Endothelial cell of hepatic sinusoid (primary cell): Measurements from ENCODE around the gene RLN1.
"Not testable (repeated sequence)": the region's sequence is repeated elsewhere in the genome, so short reads cannot be mapped to it uniquely, and the experiment has no call there.

ENCODE experiments used
- in situ Hi-C: cut with HindIII; loops from 2 replicates; pipeline ENCODE4 v1.10.0; 2017; ENCODE audit warnings: low sequenced_read_pairs

RLN1 gene, protein sequence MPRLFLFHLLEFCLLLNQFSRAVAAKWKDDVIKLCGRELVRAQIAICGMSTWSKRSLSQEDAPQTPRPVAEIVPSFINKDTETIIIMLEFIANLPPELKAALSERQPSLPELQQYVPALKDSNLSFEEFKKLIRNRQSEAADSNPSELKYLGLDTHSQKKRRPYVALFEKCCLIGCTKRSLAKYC

DNA sequence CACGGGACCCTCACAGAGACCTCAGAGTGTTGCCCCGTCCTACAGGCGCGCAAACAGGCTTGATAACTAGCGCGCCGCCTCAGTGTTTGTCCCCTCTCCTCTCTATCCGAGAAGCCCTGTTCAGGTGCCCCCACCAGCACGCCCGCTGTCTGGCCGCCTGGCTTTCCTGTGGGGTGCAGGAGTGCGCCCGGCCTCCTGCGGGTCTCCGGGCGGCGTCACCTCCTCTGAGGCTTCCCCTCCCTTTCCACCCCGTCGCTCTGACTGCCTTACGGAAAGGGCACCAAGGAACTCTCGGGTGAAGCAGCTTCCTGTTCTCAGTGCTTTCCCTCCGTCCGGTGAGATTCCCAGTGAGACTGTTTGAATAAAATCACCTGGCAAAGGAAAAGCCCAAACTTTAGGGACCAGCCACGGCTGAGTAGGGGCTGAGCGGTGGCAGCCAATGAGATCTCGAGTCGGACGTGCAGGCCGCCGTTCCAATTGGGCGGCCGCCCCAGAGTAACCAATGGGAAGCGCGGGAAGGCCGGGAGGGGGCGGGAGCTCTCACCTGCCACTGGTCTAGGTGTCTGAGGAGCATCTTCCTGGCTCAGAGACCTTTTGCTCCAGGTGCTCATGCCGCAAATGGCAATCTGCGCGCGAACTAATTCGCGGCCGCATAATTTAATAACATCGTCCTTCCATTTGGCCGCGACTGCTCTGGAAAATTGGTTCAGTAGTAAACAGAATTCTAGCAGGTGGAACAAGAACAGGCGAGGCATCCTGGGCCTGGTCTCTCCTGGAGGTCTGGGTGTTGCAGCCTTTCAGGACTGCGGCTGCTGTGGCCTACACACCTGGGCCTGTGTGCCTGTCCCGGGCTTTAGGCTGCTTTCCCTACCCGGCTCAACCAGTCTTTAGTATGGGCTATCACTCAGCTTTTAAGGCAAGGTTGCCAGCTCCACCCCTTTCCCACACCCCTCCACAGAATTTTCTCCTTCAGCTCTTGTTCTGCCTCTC, at the start of gene RLN1:
RLN1 (minus strand) TSS at position 885 of the 990 bp plus-strand sequence; CDS start at position 755, 130 bp downstream.
- in situ Hi-C loops: not testable (repeated sequence)

DNA sequence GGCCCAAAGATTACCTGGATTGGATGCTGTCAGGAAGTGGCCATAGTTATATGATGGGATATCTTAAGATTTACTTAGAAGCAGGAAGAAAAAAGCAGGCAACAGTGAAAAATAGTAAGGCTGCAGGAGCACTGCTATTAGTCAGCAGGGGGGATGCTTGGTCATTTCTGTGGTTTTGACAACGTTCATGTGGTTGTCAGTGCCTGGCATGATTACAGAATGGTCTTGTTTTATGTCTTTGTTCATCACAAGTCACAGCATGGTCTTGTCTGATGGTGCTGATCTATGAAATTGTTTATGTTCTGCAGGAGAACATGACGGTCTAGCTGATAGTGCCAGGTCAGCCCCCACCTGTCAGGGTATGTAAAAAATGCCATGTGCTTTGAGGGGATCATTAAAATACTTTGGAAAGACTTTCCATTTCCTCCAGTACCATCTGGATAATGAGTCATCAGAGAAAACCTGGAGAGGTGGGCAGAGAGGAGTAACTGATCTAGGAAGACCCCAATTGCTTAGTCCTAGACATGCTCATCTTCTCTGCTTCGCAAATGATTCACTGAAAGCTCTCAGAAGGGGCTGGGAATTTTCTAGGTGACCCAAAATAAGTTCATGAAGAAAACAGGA, 49.5 kb upstream of the RLN1 start:
- in situ Hi-C loops: no loop called here

DNA sequence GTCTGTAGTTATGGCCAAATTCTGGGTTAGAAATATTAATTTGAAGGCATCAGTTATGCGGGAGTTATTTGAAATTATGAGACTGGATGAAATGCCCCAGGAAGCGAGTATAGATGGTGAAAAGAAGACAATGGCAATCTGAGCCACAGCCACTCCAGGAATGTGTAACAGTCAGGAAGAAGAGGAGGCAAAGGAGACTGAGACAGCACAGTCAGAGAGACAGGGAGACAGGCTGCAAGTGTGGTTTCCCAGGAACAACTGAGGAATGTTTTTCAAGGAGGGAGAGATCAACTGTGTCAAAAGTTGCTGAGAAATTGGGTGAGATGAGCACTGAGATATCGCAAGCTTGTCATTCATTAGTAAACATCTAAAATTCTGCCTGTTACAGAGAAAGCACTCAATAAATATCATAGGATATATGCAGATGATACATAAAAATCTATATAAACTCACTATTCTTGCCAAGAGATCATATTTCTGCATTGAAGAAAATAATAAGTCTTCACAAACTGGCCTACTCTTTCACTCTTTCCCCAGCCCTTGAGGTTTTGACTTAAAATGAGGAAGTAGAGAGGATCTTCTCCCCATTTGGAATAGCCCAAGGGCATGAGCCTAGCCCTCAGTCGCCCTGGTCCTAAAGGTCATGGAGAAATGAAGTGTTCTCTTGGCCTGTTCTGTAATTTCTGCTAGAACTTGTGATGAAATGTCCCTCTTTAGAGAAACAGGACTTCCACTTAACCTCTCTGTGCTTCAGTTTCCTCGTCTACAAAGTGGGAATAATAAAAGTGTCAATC, 48.5 kb upstream of the RLN1 start:
- in situ Hi-C loops: no loop called here

- in situ Hi-C loops: no loop called here
These were observed 44.8 kb upstream of the RLN1 start for GRCh38 chr9:5384436-5384835.

- in situ Hi-C loops: no loop called here
These were observed 42.8 kb upstream of the RLN1 start for GRCh38 chr9:5382479-5382878.

- in situ Hi-C loops: loop anchor here (5.0 kb wide), 2 partner anchors 44 to 66 kb away; no protein-coding TSS in a partner anchor
These were observed 36.3 kb upstream of the RLN1 start for GRCh38 chr9:5375790-5376477.

- in situ Hi-C loops: loop anchor here (5.0 kb wide), 2 partner anchors 43 to 67 kb away; no protein-coding TSS in a partner anchor
These were observed 35.4 kb upstream of the RLN1 start for GRCh38 chr9:5375091-5375490.

DNA sequence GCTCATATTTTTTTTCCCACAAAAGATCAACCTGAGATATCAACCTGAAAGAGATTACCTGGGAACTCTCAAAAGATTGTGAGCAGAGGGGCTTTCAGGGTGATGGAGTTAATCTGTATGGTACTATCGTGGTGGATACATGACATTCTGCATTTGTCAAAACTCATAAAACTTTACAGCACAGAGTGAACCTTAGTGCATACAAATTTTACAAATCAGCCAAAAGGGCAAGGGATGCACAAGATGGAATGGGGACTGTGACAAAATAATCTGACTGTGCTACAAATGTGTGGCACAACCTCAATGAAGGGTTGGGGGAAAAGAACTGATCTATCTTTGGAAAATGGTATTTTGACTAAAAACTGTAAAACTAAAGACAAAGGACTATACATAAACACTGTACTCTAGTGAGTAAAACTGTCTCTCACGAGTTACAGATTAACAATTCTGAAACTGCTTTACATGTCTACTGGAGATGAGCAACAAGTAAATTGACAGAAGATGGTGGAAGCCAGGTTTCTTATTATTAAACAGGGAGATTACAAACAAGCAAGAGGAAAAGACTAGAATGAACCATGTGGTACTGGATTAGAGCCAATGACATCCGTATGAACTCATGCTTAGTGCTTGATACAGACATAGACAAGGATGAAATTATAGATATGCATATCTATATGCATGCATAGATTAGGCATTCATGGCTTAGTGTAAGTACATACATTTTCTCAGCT, 24.8 kb upstream of the RLN1 start:
- in situ Hi-C loops: no loop called here

DNA sequence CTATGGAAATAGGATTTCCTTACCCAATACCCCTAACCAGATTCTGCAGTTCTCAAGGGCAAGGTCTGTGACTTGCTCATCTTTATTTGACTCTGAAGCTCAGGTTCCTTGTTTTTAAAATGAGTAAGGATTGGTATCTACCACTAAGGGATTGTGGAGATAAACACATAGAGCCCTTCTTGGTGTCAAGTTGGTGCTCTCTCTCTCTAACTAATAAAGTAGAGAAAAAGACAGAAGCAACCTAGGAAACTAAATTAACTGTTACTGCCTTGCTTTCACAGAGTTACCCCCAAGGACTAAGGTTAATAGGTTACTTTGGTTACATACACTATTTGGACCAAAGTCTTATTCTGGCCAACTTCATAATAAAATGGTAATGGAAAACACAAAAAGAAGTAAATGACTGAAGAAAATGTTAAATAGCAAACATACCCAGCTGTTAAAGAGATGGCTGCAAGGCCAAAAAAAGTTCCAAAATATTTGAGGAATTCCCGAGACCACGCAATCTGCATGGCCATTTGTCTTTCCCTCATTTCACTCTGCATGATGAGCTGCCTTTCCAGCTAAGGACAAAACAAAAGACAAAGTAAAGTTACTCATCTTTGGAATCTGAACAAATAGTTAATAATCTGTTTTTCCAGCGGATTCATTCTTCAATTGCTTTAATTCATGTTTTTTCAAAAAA, 21.8 kb upstream of the RLN1 start:
- in situ Hi-C loops: no loop called here

DNA sequence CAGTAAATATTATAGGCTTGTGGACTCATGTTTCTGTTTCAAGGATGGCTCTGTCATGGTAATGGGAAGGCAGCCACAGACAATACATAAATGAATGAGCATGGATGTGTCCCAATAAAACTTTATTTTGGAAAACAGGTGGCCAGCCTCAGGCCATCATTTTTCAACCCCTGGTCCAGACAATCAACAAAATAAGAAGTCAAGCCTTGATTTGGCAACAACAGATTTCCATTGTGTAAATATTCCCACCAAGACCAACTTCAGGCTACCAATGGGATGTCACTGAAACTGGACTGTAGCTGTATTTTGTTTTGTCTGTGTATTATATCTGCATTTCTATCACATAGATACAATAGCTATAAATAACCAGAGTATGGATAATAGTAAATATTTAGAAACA, 20.7 kb upstream of the RLN1 start:
- in situ Hi-C loops: no loop called here

GRCh38 chr9:5357431-5358105, 17.9 kb upstream of the RLN1 start:
- in situ Hi-C loops: no loop called here

DNA sequence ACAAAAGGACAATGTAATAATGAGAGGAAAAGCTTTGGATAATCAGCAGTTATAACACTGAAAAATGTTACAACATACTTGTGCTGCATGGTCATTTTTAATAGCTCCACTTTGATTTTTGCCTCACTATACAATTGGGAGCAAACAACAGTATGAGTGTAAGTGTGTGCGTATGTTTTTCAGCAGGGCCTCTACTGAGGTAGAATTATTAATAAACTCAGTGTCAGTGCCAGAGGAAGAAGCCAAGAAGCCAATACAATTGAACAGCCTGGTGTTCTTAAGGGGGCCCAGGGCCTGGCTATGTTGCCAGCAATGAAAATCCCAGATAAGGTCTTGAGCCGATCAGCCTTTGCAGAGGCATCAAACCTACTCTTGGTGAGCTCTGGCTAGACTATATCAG, 16.1 kb upstream of the RLN1 start:
- in situ Hi-C loops: no loop called here

GRCh38 chr9:5355226-5355625, 15.6 kb upstream of the RLN1 start:
- in situ Hi-C loops: no loop called here

- in situ Hi-C loops: no loop called here
These were observed 14.5 kb upstream of the RLN1 start for GRCh38 chr9:5354184-5354583.

DNA sequence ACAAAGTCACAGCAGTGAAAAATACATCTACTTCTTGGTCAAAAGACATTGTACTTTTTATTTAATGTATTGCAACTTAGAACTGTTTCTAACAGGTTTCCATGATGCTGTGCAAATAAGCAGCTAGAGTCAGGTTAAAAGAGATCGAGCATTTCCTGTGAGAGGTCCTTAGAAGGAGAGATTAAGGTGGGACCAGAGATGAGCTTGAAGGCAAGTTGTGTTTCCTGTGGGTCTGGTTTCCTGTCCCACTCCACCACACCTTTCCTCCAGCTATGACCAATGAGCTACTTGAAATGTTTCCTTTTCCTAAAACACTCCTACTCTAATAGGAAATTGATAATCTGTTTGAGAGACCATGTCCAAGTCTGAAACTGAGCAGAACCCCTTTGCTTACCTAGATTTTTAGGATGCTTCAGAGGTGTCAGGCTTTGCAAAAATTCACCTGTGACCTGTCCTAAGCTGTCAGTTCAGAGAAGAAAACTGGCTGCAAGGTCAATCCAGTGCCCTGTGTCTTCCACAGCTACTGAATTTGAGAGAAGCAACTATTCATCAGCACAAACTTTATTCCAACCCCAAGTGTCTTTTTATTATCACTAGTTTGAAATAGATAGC, 13.1 kb upstream of the RLN1 start:
- in situ Hi-C loops: no loop called here

GRCh38 chr9:5336688-5337087, 3.0 kb downstream of the RLN1 start:
- in situ Hi-C loops: no loop called here

- in situ Hi-C loops: loop anchor here (5.0 kb wide), 1 partner anchor 46 kb away; no protein-coding TSS in a partner anchor
These were observed 8.4 kb downstream of the RLN1 start for GRCh38 chr9:5331276-5331675.
